HTERT RPE-1 (cell line): ENCODE measurements around the gene REXO4.

Experiments used
- in situ Hi-C: fragments of 300-500 bp; cut with MboI; formaldehyde crosslinking; loops from 4 replicates; pipeline ENCODE4 v1.14.3; 2020; ENCODE audit warnings: low sequenced_read_pairs

Gene REXO4

GRCh38 chr9:133370685-133371084 lies 47.1 kb downstream of the REXO4 start:
- in situ Hi-C loops: no loop called here

- in situ Hi-C loops: no loop called here
Observed at GRCh38 chr9:133369933-133370332, 47.9 kb downstream of the REXO4 start.

- in situ Hi-C loops: no loop called here
Observed at GRCh38 chr9:133369422-133369821, 48.4 kb downstream of the REXO4 start.

GRCh38 chr9:133368249-133368881 lies 49.4 kb downstream of the REXO4 start:
- in situ Hi-C loops: no loop called here

- in situ Hi-C loops: no loop called here
Observed at GRCh38 chr9:133367778-133368177, 50.0 kb downstream of the REXO4 start.

GRCh38 chr9:133367221-133367620 lies 50.6 kb downstream of the REXO4 start:
- in situ Hi-C loops: no loop called here

- in situ Hi-C loops: no loop called here
Observed at GRCh38 chr9:133366435-133366834, 51.4 kb downstream of the REXO4 start.

GRCh38 chr9:133362359-133363044 lies 55.3 kb downstream of the REXO4 start:
- in situ Hi-C loops: no loop called here

GRCh38 chr9:133361507-133362092 lies 56.2 kb downstream of the REXO4 start:
- in situ Hi-C loops: no loop called here

- in situ Hi-C loops: no loop called here
Observed at GRCh38 chr9:133360400-133361393, 57.1 kb downstream of the REXO4 start.

- in situ Hi-C loops: no loop called here
Observed at GRCh38 chr9:133359399-133360175, 58.2 kb downstream of the REXO4 start.

- in situ Hi-C loops: no loop called here
Observed at GRCh38 chr9:133357656-133358055, 60.2 kb downstream of the REXO4 start.

- in situ Hi-C loops: no loop called here
Observed at GRCh38 chr9:133356391-133357091, 61.3 kb downstream of the REXO4 start, which contains the start of the genes SURF1 and SURF2. TSS of gene SURF1 (minus strand) at chr9:133356487. CDS start at chr9:133356453, 34 bp downstream. TSS of gene SURF2 (plus strand) at chr9:133356550. CDS start at chr9:133356593, 43 bp downstream.
